Measurements from ENCODE around the gene TSFM.

- TF ChIP-seq POLR2A (IDR thresholded peaks at IDR 0.05) (no peak), CTCF (IDR thresholded peaks at IDR 0.05) (peak in 11 of 12 donors; percentile 19 to 70 (median 47))
Observed at GRCh38 chr12:57756406-57757341, 25.9 kb upstream of the TSFM start.
